ENCODE measurements around the gene MEIOC. TPM values are rescaled to one million over a fixed set of nuclear protein-coding genes. Genes with fewer than 3 reads are reported as not detected.

MEIOC gene
- total and polyA plus RNA-seq, 9 of the 15 experiments (the other 6 are each of a cell fraction or from before 2014, with no cell fraction given), result 0.04 to 0.23 (median 0.06) TPM; not detected in 5

GRCh38 chr17:44689477-44690217 lies 33.4 kb downstream of the MEIOC start, which contains the start of gene CCDC43 (continued):
- TF ChIP-seq RBBP5 (IDR thresholded peaks at IDR 0.05; ENCODE audit: borderline replicate concordance, insufficient read depth, low read length, poor library complexity, severe bottlenecking) (peak; percentile 97), RB1 (IDR thresholded peaks at IDR 0.05; ENCODE audit: low read depth) (peak; percentile 38), ZNF699 (CRISPR knock-in tag; IDR thresholded peaks at IDR 0.05; ENCODE audit: insufficient replicate concordance) (no peak), ETV5 (CRISPR knock-in tag; IDR thresholded peaks at IDR 0.05; ENCODE audit: low read depth) (peak; percentile 49; the same call in 1 of the 2 replicates), ZC3H4 (CRISPR knock-in tag; IDR thresholded peaks at IDR 0.05; ENCODE audit: borderline replicate concordance) (peak; percentile 55; the same call in 1 of the 2 replicates), ZNF311 (CRISPR knock-in tag; IDR thresholded peaks at IDR 0.05) (no peak), BRD4 (IDR thresholded peaks at IDR 0.05) (peak; percentile 71; the same call in 1 of the 2 replicates), ETS1 (conservative IDR thresholded peaks at IDR 0.05; ENCODE audit: control insufficient read depth, low read depth, low read length) (peak; percentile 56; the same call in 1 of the 2 replicates), GATAD2A (IDR thresholded peaks at IDR 0.05) (no peak), CCNT2 (IDR thresholded peaks at IDR 0.05; ENCODE audit: borderline replicate concordance, extremely low read depth, insufficient read length, low read depth, low read length) (peak; percentile 49), GABPA (tag; conservative IDR thresholded peaks at IDR 0.05; ENCODE audit: low read depth) (no peak), SAP30 (IDR thresholded peaks at IDR 0.05; ENCODE audit: borderline replicate concordance, insufficient read depth, low read depth, low read length, poor library complexity, severe bottlenecking) (peak; percentile 78), POLR2A (conservative IDR thresholded peaks at IDR 0.05) (peak; percentile 92), RFX5 (IDR thresholded peaks at IDR 0.05; ENCODE audit: low read depth, low read length) (no peak), BHLHE40 (IDR thresholded peaks at IDR 0.05; ENCODE audit: low read length) (peak; percentile 97), BRF2 (IDR thresholded peaks at IDR 0.05; ENCODE audit: borderline replicate concordance, insufficient read depth, insufficient read length) (no peak), ZFP91 (CRISPR knock-in tag; IDR thresholded peaks at IDR 0.05) (no peak), ESRRA (IDR thresholded peaks at IDR 0.05; ENCODE audit: borderline replicate concordance, low read depth) (peak; percentile 56; the same call in 1 of the 2 replicates), FOXP1 (CRISPR knock-in tag; IDR thresholded peaks at IDR 0.05) (no peak; the same call in 1 of the 2 replicates), E2F5 (CRISPR knock-in tag; IDR thresholded peaks at IDR 0.05) (no peak), CREB1 (IDR thresholded peaks at IDR 0.05) (no peak), CREB1 (CRISPR knock-in tag; IDR thresholded peaks at IDR 0.05) (peak; percentile 79), SP1 (CRISPR knock-in tag; IDR thresholded peaks at IDR 0.05) (peak; percentile 59), MED1 (CRISPR knock-in tag; IDR thresholded peaks at IDR 0.05; ENCODE audit: borderline replicate concordance) (no peak)

All from K562 (cell line).